K562 (cell line): Measurements from ENCODE around the gene EXOG.

ENCODE experiments used
- CHD4 ChIP-seq: fragments of 200-600 bp; sonication (generic); IDR thresholded peaks from 3 replicates; pipeline ENCODE4 v1.6.1; 2012; ENCODE audit warnings: low read depth, mild to moderate bottlenecking, mixed read lengths, low read length, inconsistent platforms; ENCODE audit not compliant: insufficient read depth, insufficient replicate concordance, poor library complexity, severe bottlenecking
- EZH2 ChIP-seq: IDR thresholded peaks from 2 replicates; pipeline ENCODE4 v1.6.1; 2012; ENCODE audit warnings: low read depth, mild to moderate bottlenecking, inconsistent platforms, low read length, borderline replicate concordance
- FOXM1 ChIP-seq, 2 experiments: fragments of 450-650 bp in 1 of 2; sonication (generic) in 1 of 2; formaldehyde crosslinking in 1 of 2; IDR thresholded peaks; 2 replicates each; pipeline versions ENCODE4 v1.6.1 to v1.9.0; 2017 to 2022; ENCODE audit warnings: low read depth in 2 of 2, mild to moderate bottlenecking in 2 of 2, missing genetic modification reagents in 1 of 2, moderate library complexity in 1 of 2
- KLF16 ChIP-seq: IDR thresholded peaks from 2 replicates; pipeline ENCODE4 v1.6.1; 2016; ENCODE audit warnings: antibody characterized with exemption
- POLR2A ChIP-seq: fragments of 450-650 bp; conservative IDR thresholded peaks from 2 replicates; pipeline ENCODE4 v1.6.1; 2016
- RBM15 ChIP-seq: fragments of 200-400 bp; formaldehyde crosslinking; IDR thresholded peaks from 2 replicates; pipeline ENCODE4 v1.6.1; 2018; ENCODE audit warnings: mild to moderate bottlenecking, low read length, moderate library complexity; ENCODE audit not compliant: insufficient read depth
- SNRNP70 ChIP-seq: fragments of 200-400 bp; formaldehyde crosslinking; optimal IDR thresholded peaks from 2 replicates; pipeline ENCODE3; 2017; ENCODE audit warnings: low read depth, low read length
- SOX6 ChIP-seq: fragments of 450-650 bp; IDR thresholded peaks from 2 replicates; pipeline ENCODE4 v1.6.1; 2014; ENCODE audit warnings: mild to moderate bottlenecking
- SRSF9 ChIP-seq: fragments of 200-400 bp; formaldehyde crosslinking; IDR thresholded peaks from 2 replicates; pipeline ENCODE4 v1.6.1; 2017; ENCODE audit warnings: low read depth, low read length, borderline replicate concordance
- ZC3H11A ChIP-seq: IDR thresholded peaks from 2 replicates; pipeline ENCODE4 v1.6.1; 2012; ENCODE audit warnings: low read depth, low read length, improper control_type of control experiment
- ZNF589 ChIP-seq: fragments of 200-800 bp; sonication (Bioruptor generic); IDR thresholded peaks from 2 replicates; pipeline ENCODE4 v1.6.1; 2016; ENCODE audit warnings: low read depth, missing genetic modification characterization, missing compliant biosample characterization
- TF ChIP-seq, protein P1 (sequence below): fragments of 250-450 bp; sonication (Bioruptor Pico); IDR thresholded peaks from 2 replicates; pipeline ENCODE4 v1.5.0; 2020; ENCODE audit warnings: mild to moderate bottlenecking, borderline replicate concordance
- TF ChIP-seq, protein P2 (sequence below): sonication (generic); formaldehyde crosslinking; IDR thresholded peaks from 2 replicates; pipeline ENCODE4 v1.9.0; 2022; ENCODE audit warnings: mild to moderate bottlenecking, missing genetic modification reagents

DNA sequence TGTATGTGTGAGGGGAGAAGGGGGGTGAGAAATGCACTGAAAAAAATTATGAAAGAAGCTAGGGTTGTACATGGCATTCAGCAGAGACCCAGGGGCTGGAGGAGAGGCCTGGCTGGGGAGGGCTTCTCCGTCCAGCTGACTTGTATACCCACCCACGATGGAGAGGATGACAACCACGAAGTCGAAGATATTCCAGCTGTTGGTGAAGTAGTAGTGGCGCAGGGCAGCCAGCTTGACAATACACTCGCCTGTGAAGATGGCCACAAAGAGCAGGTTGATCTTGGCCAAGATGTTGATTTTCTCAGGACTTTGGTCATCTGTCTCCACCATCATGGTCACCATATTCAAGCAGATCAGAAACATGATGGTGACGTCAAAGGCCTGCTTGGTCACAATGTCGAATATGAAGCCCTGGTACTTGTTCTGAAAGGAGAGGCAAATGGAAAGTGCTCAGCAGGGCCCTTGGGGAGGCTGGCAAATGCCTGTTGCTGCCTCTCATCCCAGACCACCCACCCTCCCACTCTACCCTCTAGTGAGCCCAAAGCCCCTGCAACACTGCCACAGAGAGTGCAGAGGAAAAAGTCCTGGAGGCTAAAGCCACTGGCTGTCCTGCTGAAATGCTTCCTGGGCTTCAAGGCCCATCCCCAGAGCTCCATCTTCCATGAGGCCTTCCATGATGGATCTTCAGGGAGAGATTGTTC is 58.1 kb downstream of the EXOG start:
- no peak for TF ChIP-seq EZH2
- no peak for TF ChIP-seq POLR2A
- no peak for TF ChIP-seq SOX6
- no peak for TF ChIP-seq RBM15
- no peak for TF ChIP-seq FOXM1 (IDR thresholded peaks at IDR 0.05; ENCODE audit: low read depth)
- TF ChIP-seq FOXM1 (CRISPR knock-in tag; IDR thresholded peaks at IDR 0.05; ENCODE audit: low read depth): no peak
- no peak for TF ChIP-seq SRSF9
- TF ChIP-seq, protein P1, sequence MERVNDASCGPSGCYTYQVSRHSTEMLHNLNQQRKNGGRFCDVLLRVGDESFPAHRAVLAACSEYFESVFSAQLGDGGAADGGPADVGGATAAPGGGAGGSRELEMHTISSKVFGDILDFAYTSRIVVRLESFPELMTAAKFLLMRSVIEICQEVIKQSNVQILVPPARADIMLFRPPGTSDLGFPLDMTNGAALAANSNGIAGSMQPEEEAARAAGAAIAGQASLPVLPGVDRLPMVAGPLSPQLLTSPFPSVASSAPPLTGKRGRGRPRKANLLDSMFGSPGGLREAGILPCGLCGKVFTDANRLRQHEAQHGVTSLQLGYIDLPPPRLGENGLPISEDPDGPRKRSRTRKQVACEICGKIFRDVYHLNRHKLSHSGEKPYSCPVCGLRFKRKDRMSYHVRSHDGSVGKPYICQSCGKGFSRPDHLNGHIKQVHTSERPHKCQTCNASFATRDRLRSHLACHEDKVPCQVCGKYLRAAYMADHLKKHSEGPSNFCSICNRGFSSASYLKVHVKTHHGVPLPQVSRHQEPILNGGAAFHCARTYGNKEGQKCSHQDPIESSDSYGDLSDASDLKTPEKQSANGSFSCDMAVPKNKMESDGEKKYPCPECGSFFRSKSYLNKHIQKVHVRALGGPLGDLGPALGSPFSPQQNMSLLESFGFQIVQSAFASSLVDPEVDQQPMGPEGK (CRISPR knock-in tag): no peak
- no peak for TF ChIP-seq KLF16
- TF ChIP-seq, protein P2, sequence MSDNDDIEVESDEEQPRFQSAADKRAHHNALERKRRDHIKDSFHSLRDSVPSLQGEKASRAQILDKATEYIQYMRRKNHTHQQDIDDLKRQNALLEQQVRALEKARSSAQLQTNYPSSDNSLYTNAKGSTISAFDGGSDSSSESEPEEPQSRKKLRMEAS (CRISPR knock-in tag): no peak
- no peak for TF ChIP-seq CHD4
- TF ChIP-seq SNRNP70: no peak
- TF ChIP-seq ZNF589 (CRISPR knock-in tag): no peak
- no peak for TF ChIP-seq ZC3H11A
